PFSK-1 (cell line): ENCODE data around the gene CDC42BPB.

ENCODE experiments used
- FOXP2 ChIP-seq: optimal IDR thresholded peaks from 2 replicates; pipeline ENCODE3; 2011; ENCODE audit warnings: borderline replicate concordance, control low read depth, inconsistent platforms; ENCODE audit not compliant: insufficient read depth; ENCODE audit errors: extremely low read length, extremely low read depth
- POLR2AphosphoS5 ChIP-seq: IDR thresholded peaks from 2 replicates; pipeline ENCODE4 v1.6.1; 2012; ENCODE audit warnings: low read depth, mild to moderate bottlenecking, control low read depth, low read length, moderate library complexity
- REST ChIP-seq, 2 experiments: IDR thresholded peaks; 2 replicates each; pipeline versions ENCODE4 v1.6.1 to v1.8.0; 2011 to 2012; ENCODE audit warnings: low read depth in 2 of 2, low read length in 2 of 2, control low read depth in 1 of 2, inconsistent platforms in 1 of 2, mild to moderate bottlenecking in 1 of 2, moderate library complexity in 1 of 2; ENCODE audit not compliant: insufficient read depth in 1 of 2
- SIN3A ChIP-seq: IDR thresholded peaks from 2 replicates; pipeline ENCODE4 v1.6.1; 2012; ENCODE audit warnings: mild to moderate bottlenecking, low read length, moderate library complexity, borderline replicate concordance; ENCODE audit not compliant: insufficient read depth
- TAF1 ChIP-seq: IDR thresholded peaks from 2 replicates; pipeline ENCODE4 v1.6.1; 2012; ENCODE audit warnings: low read length, control low read depth, borderline replicate concordance; ENCODE audit not compliant: insufficient read depth

Gene CDC42BPB

GRCh38 chr14:103002578-103003350 is 54.6 kb downstream of the CDC42BPB start:
- TF ChIP-seq TAF1 (no peak), REST (IDR thresholded peaks at IDR 0.05; ENCODE audit: insufficient read depth in 1 of 2, low read depth in 2 of 2, low read length in 2 of 2) (no peak), FOXP2 (no peak), SIN3A (no peak), POLR2AphosphoS5 (no peak)

GRCh38 chr14:103001651-103002396 is 55.5 kb downstream of the CDC42BPB start:
- no peak for TF ChIP-seq SIN3A
- no peak for TF ChIP-seq POLR2AphosphoS5
- TF ChIP-seq REST (IDR thresholded peaks at IDR 0.05; ENCODE audit: insufficient read depth in 1 of 2, low read depth in 2 of 2, low read length in 2 of 2) = no peak
- no peak for TF ChIP-seq TAF1
- no peak for TF ChIP-seq FOXP2

GRCh38 chr14:103001226-103001625 is 56.1 kb downstream of the CDC42BPB start:
- TF ChIP-seq REST (IDR thresholded peaks at IDR 0.05; ENCODE audit: insufficient read depth in 1 of 2, low read depth in 2 of 2, low read length in 2 of 2) (no peak), FOXP2 (no peak), SIN3A (no peak), POLR2AphosphoS5 (no peak), TAF1 (no peak)

- TF ChIP-seq SIN3A (no peak), POLR2AphosphoS5 (no peak), REST (IDR thresholded peaks at IDR 0.05; ENCODE audit: insufficient read depth in 1 of 2, low read depth in 2 of 2, low read length in 2 of 2) (no peak), FOXP2 (no peak), TAF1 (no peak)
Measured at GRCh38 chr14:103000291-103000921, 56.9 kb downstream of the CDC42BPB start.
